NCI-H510A treated with DMSO at 0.1 percent for 48 hours (cell line): ENCODE results near the gene TBC1D22A.
"Not testable (repeated sequence)": the region's sequence is repeated elsewhere in the genome, so short reads cannot be mapped to it uniquely, and the experiment has no call there.

Source experiments
- DNase-seq: peaks from one replicate; lab custom pipeline; 2025; lab: John Stamatoyannopoulos, UW

The TBC1D22A gene

DNA sequence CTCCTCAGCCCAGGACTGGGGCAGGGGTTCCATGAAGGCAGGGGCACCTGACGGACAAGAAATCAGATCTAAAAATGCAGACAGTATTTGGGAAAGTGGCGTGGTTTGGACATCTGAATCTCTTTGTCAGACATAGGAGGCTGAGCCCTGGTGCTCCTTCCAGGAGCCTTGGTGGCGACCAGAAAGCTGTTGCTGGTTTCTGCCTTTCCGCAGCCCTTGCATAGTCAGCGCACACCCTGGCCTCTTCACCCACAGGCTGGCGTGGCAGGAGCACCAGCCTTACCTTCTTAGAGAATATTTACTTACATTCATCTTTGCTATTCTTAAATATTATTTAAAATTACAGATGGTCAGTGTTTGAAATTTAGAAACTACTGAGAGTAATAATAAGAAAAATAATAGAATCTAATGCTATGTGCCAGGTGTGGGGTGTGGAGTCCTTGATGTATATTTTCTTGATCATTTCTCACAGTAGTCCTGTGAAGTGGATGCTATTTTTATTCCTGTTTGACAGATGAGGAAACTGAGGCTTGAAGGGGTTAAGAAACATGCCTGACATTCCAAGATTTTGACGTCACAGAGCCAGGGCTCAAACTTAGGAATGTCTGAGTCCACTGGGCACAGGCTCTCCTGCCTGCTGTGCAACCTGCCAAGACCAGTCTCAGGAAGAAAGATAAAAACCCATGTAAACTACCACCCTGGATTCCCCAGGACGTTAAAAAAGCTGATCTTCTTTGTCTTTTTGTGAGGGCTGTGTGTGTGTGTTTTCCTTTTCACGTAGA is 51.6 kb downstream of the TBC1D22A start:
- no peak for DNase-seq

- DNase-seq, result no peak
Observed at GRCh38 chr22:46815132-46815531, 52.7 kb downstream of the TBC1D22A start.

GRCh38 chr22:46815559-46815895 is 53.1 kb downstream of the TBC1D22A start:
- DNase-seq, result no peak

DNA sequence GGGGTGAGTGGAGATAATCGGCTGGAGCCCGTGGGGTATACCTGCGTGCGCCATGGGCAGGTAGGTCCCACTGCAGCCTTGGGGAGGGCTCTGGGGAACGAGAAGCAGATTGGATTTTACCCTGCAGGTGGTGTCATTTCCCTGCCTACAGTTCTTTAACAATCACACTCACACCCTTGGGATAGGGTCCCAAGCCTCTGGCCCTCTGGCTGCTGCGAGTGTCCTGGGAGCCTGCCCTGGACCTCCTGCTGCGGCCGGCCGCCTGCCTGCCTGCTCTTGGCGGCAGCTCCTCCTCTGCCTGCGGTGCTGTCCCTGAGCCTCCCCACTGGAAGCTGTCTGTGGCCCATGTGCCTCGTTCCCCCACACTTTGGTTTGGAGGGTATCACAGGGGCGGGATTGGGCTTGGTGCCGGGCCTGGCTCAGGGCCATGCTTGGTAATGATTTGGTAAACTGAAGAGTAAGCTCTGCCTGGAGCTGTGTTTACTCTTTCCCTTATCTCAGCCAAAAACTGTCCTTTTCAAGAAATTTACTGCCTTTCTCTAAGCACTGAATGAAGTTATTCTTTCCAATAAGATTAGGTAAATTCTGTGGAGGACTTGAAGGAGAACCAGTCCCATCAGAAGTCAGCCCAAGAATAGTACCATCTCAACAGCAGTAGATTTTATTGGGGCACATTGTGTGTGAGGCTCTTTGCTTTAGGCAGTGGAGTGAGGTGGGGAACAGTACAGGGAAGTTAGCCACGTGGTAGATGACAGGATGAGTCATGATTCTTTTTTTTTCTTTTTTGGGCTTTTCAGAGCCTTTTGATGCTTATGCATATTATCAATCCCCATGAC is 53.7 kb downstream of the TBC1D22A start:
- no peak for DNase-seq

DNA sequence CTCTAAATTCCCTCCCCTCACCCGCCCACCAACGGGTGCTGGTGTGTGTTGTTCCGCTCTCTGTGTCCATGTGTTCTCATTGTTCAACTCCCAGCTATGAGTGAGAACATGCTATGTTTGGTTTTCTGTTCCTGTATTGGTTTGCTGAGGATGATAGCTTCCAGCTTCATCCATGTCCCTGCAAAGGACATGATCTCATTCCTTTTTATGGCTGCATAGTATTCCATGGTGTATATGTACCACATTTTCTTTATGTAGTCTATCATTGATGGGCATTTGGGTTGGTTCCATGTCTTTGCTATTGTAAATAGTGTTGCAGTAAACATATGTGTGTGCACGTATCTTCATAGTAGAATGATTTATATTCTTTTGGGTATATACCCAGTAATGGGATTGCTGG is 54.9 kb downstream of the TBC1D22A start:
- DNase-seq, result not testable (repeated sequence)

DNA sequence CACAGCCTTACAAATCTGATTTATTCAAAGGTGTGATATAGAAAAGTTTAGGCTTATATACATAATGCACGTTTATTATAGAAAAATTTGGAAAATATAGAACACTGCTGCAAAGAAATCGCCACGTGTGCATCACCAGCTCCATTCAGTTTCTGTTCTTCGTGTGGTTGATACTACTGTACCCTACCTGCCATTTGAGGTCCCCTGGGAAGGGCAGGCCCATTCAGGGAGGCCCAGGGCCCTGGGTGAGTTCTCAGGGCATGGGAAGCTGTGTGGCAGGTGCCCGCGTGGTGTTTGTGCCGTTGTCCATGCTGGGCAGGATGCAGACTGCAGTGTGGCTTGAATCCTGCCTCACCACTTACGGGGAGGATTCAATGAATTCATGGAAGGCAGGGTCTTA is 60.8 kb downstream of the TBC1D22A start:
- no peak for DNase-seq

GRCh38 chr22:46823654-46824053 is 61.2 kb downstream of the TBC1D22A start:
- DNase-seq, result no peak

DNA sequence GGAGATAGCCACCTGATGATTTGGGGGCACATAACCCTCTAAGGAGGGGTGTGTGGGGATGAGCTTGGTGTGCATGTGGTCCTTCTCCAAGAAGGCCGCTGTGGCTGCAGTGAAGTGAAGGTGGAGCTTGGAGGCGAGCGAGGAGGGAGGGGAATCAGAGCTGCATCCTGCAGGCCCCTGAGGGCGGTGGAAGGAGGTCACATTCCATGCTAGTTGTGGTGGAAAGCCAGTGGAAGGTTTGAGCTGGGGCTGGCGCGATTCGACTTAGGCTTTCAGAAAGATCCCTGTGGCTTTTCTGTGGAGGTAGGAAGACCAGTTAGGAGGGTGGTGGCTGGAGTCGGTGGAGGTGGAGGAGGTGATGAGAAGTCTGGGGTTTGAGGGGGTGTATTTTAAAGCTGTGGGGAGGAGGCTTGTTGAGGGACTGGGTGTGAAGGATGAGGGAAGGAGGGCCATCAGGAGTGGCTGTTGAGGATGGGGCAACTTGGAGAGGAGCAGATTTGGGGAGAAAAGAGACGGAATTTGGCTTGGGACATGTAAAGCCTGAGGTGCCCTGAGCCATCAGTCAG is 62.0 kb downstream of the TBC1D22A start:
- no peak for DNase-seq

DNA sequence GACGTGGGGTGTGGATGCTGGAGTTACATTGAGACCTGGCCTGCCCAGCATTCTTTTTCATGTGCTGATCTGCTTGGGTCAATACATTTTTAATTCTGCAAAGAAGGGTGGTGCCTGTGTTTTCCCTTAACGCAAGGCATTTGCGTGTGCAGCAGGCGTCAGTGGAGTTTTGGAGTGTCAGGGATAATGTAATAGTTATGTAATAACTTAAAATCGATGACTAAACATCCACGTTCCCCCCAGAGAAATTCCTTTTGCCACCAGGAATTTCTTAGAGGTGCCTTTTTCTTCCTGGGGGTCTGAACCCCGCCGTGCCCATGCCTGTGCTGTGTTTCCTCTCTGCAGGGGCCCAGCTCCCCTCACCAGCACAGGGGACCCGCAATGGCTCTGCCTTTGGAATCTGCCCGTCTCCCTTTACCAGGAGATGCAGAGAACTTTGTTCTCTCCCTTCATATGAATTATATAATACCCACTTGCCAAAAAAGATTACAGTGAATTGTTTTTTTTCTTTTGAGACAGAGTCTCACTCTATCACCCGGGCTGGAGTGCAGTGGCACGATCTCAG is 62.6 kb downstream of the TBC1D22A start:
- DNase-seq, result no peak

GRCh38 chr22:46826438-46827135 is 64.1 kb downstream of the TBC1D22A start:
- DNase-seq, result no peak

GRCh38 chr22:46827136-46827780 is 64.8 kb downstream of the TBC1D22A start:
- no peak for DNase-seq

- DNase-seq, result no peak
Observed at GRCh38 chr22:46827781-46828180, 65.3 kb downstream of the TBC1D22A start.

DNA sequence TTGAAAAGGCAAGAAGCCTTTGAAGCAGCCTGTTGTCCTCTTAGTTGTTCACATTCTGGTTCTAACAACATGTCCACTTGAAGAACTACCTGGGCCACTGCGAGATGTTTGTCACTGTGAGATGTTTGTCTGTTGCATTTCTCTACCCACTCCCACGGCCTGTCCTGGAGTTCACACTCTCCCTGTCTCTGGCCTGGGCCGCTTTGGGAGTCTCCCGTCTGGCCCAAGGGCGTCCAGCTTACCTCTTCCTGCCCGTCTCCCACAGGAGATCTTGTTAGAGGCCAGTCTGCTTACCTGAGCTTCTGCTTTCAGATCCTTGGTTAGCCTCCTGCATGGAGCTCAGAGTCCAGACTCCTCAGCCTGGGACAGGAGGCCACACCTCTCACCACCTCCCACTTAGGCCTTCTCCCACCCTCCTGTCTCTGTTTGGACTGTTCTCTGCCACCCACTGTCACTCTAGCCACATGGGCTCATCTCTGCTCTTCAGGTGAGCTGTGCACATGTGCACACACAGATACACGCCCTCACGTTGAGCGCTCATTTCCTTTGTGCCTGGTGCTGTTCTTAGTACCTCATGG is 66.0 kb downstream of the TBC1D22A start:
- DNase-seq, result peak; percentile 74

- no peak for DNase-seq
Observed at GRCh38 chr22:46829117-46829891, 66.9 kb downstream of the TBC1D22A start.

- no peak for DNase-seq
Observed at GRCh38 chr22:46829941-46830715, 67.7 kb downstream of the TBC1D22A start.

DNA sequence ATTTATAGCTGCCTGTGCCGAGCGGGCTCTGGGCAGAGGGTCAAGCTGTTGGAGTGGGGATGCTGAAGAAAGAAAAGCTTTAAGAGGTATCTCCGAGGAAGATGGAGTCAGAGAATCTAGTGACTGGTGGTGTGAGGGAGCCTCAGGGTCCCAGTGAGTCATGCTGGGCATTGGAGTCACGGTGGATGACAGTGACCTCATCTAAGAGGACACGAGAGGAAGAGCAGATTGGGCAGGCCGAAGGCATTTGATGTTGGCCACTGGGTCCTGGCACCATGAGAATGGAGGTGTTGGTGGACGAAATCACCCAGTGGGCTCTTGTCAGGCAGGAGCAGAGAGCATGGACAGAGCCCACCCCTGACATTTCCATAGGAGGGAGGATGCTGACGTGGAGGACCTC is 68.4 kb downstream of the TBC1D22A start:
- DNase-seq, result no peak

DNA sequence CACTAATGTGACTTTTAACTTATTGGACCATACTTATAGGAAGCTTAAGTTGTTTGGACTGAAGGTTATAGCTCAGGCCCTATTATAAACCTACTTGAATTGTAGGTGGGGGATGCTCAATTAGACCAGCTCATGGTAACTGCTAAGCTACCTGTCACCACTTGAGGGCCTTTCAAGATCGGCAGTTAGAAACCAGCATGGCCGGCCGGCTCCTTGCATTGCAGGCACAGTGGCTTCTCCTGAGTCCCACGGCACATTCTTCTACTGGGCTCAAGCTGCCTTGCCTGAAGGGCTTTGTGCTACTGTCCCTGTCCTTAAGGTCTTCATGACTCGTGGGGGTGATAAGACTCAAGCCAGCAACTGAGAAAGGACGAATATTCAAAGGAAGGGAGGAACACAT is 70.8 kb downstream of the TBC1D22A start:
- no peak for DNase-seq

DNA sequence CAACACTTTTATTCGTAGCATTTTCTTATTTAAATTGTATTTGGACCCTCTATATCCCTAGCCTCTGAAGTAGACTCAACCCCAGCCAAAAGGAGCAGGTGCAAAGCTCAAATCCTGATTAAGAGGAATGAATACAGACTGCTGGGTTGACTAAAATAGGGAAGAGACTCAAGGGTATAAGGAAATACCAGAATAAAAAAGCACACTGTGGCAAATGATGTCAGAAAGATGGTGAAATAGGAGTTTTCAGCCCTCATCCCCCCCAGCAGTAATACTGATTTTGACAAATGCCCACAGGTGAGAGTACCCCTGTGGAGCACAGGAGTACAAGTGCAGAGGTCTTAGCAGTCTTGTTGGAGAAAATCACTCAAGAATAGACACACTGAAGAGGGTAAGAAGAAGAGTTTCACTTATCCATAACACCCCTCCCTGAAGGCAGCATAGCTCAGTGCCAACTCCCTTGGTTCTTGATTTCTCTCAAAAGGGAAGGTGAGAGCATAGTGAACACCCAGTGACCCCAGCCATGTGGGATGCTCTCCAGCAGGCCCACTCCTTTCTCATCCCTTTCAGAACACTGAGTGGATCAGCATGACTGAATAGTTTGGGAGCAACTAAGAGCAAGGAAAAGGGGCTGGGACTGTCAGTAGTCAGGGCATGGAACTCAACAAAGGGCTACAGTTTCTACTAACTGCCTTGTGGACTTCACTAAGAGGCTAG is 71.7 kb downstream of the TBC1D22A start:
- DNase-seq, result no peak

- no peak for DNase-seq
Observed at GRCh38 chr22:46835288-46835687, 72.8 kb downstream of the TBC1D22A start.
